ENCODE data around the gene ADD1.

The ADD1 gene

DNA sequence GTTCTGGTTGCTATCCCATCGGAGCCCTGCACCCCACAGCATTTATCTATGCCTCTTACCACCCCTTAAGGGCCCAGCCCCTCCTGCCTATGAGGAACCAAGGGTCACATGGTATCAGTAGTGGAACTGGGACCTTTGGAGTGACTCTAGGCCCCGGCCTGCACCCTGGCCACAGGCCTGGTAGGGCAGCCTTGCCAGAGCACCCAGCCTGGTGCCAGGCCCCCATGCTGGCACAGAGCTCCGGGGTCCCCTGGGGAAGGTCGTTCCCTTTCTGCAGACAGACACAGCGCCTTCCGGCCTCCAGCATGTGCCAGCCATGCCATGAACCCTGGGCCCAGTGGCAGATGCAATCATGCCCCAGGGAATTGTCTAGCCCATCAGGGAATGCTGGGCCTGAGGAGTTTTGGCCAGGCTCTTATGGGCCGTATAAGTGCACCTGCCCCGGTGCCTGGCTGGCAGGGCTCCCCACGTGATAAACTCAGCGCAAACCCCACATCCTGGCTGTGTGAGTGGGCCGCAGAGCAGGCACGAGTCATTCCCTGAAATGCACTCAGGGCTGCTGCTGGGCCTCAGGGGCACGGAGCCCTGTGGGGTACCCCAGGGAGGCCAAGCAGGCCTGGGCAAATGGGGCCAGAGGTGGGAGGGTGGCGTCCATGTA is 19.8 kb upstream of the ADD1 start:
- no peak for DNase-seq

- DNase-seq = no peak
These were observed 19.3 kb upstream of the ADD1 start for GRCh38 chr4:2824329-2824835.

GRCh38 chr4:2824836-2825381 is 18.7 kb upstream of the ADD1 start:
- DNase-seq = no peak

- no peak for DNase-seq
These were observed 17.9 kb upstream of the ADD1 start for GRCh38 chr4:2825740-2826139.

DNA sequence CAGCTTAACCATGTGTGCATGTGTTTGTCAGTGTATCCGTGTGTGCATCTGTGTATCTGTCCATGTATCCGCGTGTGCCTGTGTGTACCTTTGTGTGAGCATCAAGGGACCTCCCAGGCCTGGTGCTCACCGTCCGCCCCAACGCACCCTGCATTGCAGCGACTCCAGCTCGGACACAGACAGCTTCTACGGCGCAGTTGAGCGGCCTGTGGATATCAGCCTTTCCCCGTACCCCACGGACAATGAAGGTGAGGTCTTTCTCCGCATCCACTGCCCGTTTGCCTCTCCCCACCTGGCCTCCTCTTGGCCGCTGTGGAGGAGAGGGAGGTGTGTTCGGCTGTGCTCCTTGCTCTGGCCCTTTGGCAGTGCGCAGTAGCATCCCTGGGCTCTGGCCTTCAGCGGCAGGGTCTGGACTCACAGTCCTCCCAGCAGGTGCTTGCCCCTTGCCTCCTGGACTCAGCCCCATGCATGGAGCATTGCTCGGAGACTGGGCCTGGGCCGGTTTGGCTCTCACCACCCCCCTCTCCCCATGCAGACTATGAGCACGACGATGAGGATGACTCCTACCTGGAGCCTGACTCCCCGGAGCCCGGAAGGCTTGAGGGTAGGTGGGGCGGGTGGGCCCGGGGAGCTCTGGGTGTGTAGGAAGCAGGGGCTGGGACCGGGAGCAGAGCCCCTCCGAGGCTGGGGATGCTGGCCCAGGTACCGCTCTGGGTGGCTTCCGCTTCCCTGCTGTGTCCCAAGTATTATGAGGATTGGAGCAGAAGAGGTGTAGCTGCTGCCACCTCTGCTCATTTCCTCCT is 16.4 kb upstream of the ADD1 start:
- no peak for DNase-seq

DNA sequence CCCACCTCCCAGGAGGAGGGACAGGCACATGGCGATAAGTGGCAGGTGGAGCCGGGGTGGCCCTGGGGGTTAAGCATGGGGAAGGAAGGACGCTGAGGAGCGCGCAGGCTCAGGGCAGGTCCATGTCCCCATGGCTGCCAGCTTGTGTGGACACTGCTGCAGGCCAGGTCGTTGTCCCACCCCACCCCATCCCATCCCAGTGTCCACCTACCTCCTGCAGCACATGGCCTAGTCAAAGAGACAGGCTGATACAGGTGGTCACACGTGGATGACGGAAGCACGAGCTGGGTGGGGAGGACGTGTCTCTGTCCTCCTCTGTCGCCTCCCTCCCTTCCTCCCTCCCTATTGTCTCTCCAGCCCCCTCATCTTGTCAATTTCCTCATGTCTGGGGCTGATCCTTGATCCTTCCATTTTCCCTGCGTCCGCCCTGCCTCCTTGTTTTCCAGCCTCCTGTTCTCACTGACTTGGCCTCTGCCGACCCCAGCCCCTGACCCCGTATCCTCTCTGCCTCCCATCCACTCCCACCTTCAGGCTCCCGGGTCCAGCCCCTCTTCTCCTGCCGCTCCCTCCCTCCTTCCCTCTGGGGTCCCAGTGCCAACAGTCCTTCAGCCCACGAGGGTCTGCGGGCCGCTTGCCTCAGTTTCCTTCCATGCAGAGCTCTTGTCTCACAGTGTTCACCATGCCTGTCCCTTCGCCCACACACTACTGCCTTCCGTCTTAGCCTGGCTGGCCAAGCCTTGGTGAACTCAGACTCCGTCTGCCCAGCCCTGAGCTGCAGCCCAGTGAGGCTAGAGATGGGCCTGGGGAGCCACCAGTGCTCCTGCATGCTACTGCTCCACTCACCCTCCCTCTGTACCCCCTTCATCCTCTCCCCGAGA is 15.5 kb upstream of the ADD1 start:
- no peak for DNase-seq

GRCh38 chr4:2828758-2829181 is 14.9 kb upstream of the ADD1 start:
- no peak for DNase-seq

DNA sequence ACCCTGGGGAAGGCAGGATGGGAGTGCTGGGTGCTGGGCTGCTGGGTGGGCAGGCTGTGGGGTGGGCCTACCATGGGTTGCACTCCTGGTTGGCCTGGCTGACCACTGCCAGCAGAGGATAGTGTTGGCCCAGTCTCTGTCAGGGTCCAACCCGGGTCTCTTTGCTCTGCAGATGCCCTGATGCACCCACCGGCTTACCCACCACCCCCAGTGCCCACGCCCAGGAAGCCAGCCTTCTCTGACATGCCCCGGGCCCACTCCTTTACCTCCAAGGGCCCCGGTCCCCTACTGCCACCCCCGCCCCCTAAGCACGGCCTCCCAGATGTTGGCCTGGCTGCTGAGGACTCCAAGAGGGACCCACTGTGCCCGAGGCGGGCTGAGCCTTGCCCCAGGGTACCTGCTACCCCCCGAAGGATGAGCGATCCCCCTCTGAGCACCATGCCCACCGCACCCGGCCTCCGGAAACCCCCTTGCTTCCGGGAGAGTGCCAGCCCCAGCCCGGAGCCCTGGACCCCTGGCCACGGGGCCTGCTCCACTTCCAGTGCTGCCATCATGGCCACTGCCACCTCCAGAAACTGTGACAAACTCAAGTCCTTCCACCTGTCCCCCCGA is 14.2 kb upstream of the ADD1 start:
- DNase-seq = no peak

DNA sequence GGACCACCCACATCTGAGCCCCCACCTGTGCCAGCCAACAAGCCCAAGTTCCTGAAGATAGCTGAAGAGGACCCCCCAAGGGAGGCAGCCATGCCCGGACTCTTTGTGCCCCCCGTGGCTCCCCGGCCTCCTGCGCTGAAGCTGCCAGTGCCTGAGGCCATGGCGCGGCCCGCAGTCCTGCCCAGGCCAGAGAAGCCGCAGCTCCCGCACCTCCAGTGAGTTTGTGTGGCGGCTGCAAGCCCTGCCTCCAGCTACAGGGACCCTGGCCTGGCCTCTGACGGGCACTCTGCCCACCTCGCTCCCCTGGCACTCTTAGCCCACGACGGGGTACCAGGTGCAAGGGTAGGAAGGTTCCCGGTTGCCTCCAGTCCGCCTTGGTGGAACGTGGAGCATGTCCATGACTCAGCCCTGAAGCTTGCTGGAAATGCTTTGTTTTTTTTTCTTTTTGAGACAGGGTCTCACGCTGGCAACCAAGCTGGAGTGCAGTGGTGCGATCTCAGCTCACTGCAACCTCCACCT is 13.7 kb upstream of the ADD1 start:
- DNase-seq = no peak

- no peak for DNase-seq
These were observed 12.7 kb upstream of the ADD1 start for GRCh38 chr4:2830632-2831610.

- no peak for DNase-seq
These were observed 11.9 kb upstream of the ADD1 start for GRCh38 chr4:2831611-2832308.

GRCh38 chr4:2832309-2832980 is 11.2 kb upstream of the ADD1 start:
- DNase-seq = no peak

GRCh38 chr4:2832981-2833670 is 10.5 kb upstream of the ADD1 start:
- DNase-seq = no peak

GRCh38 chr4:2833671-2834000 is 10.0 kb upstream of the ADD1 start:
- DNase-seq = no peak

- DNase-seq = no peak
These were observed 9.4 kb upstream of the ADD1 start for GRCh38 chr4:2834001-2834921.

DNA sequence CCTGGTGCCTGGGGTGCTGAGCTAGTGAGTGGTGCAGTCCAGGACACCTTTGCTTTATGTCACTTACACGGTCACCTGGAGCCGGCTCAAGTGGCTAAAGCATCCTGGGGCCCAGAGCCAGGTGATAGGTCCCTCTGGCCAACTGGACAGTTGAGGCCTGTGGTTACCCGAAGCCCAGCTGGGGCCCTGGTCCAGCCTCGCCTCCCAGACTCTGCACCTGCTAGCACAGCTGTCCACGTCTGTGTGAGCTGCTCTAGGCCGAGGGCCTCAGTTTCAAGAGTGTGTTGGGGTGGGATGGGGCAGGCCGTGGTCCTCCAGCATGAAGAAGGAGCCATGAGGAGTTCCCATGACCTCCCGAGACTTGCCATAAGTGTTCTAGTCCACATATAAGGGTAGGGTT is 7.7 kb upstream of the ADD1 start:
- no peak for DNase-seq

DNA sequence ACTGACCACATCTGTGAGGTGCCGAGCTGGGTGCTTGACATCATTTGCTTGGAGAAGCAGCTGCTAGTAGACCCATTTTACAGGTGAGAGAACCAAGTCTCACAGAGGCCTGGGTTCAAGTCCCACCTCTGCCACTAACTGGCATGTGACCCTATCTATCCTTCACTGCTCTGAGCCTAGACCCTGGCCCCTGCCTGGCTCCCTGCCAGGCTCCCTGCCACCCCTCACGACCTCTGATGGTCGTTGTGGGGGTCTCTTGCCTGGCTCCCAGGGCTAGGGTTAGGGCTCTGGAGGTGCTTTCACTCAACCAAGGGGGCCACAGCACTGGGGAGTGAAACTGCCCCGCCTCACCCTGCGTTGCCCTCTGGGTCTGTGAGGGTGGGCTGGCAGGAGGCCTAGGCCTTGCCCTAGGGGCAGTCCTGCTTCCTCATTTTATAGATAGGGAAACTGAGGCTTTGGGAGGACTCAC is 7.2 kb upstream of the ADD1 start:
- DNase-seq = no peak
